HEK293 (cell line): ENCODE results near the gene SH3RF3.

Experiments used
- GLIS1 ChIP-seq: fragments of 450-650 bp; formaldehyde crosslinking; IDR thresholded peaks from 2 replicates; pipeline ENCODE4 v1.5.1; 2016; ENCODE audit warnings: missing biosample characterization, missing genetic modification characterization
- MYNN ChIP-seq: fragments of 450-650 bp; formaldehyde crosslinking; IDR thresholded peaks from 2 replicates; pipeline ENCODE4 v1.5.1; 2016; ENCODE audit warnings: missing biosample characterization, missing genetic modification characterization, borderline replicate concordance
- ZNF274 ChIP-seq, 2 experiments: fragments of 200-500 bp in 1 of 2; fragments of 450-650 bp in 1 of 2; sonication (Bioruptor generic) in 1 of 2; formaldehyde crosslinking in 1 of 2; IDR thresholded peaks; 2 replicates each; pipeline versions ENCODE4 v1.5.1 to v1.6.1; 2014 to 2016; ENCODE audit warnings: borderline replicate concordance in 1 of 2, inconsistent platforms in 1 of 2, low read length in 1 of 2, missing biosample characterization in 1 of 2, missing genetic modification characterization in 1 of 2
- ZNF510 ChIP-seq: fragments of 450-650 bp; formaldehyde crosslinking; IDR thresholded peaks from 2 replicates; pipeline ENCODE4 v1.5.1; 2018; ENCODE audit warnings: mild to moderate bottlenecking, missing genetic modification characterization, missing biosample characterization; ENCODE audit not compliant: insufficient replicate concordance
- ZNF621 ChIP-seq: fragments of 450-650 bp; formaldehyde crosslinking; IDR thresholded peaks from 2 replicates; pipeline ENCODE4 v1.5.1; 2017; ENCODE audit warnings: missing biosample characterization, missing genetic modification characterization
- ZNF830 ChIP-seq: fragments of 450-650 bp; IDR thresholded peaks from 2 replicates; pipeline ENCODE4 v1.5.0; 2018; ENCODE audit warnings: missing biosample characterization, missing genetic modification characterization, low read depth, mild to moderate bottlenecking, moderate library complexity
- TF ChIP-seq, protein P1 (sequence below): fragments of 450-650 bp; formaldehyde crosslinking; IDR thresholded peaks from 2 replicates; pipeline ENCODE4 v1.5.1; 2016; ENCODE audit warnings: missing biosample characterization, missing genetic modification characterization

DNA sequence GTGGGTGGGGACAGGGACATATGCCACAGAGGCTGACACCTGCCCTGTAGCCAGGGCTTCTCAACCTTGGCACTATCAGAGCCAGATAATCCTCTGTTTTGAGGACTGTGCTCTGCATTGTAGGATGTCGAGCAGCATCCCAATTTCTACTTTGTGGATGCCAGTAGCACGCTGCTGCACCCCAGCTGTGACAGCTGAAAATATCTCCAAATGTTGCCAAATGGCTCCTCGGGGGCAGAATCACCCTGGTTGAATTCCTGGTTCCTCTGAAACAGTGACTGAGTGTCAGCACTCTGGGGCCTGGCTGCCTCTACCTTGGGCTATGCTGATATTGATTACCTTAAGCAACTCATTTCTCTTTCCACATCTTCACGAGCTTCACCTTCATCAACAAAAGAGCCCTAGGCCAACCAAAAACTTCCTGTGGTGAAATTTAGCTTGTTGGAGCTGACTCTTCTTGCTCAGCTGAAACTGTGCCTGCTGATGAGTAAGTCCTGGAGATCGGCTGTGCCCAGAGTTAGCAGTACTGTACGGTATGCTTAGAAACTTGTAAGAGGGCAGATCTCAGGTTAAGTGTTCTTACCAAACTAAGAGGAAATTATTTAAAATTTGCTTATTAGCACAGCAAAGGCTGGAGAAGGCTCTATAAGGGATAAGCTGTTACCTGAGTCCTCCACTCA is 346.7 kb downstream of the SH3RF3 start:
- TF ChIP-seq ZNF274 (IDR thresholded peaks at IDR 0.05; ENCODE audit: low read length) (no peak), ZNF274 (tag by site-specific recombination; IDR thresholded peaks at IDR 0.05; ENCODE audit: borderline replicate concordance) (no peak), GLIS1 (tag by site-specific recombination) (no peak), ZNF621 (tag by site-specific recombination) (no peak), ZNF830 (tag by site-specific recombination) (no peak), MYNN (tag by site-specific recombination) (no peak), ZNF510 (tag by site-specific recombination) (no peak)
- TF ChIP-seq, protein P1, sequence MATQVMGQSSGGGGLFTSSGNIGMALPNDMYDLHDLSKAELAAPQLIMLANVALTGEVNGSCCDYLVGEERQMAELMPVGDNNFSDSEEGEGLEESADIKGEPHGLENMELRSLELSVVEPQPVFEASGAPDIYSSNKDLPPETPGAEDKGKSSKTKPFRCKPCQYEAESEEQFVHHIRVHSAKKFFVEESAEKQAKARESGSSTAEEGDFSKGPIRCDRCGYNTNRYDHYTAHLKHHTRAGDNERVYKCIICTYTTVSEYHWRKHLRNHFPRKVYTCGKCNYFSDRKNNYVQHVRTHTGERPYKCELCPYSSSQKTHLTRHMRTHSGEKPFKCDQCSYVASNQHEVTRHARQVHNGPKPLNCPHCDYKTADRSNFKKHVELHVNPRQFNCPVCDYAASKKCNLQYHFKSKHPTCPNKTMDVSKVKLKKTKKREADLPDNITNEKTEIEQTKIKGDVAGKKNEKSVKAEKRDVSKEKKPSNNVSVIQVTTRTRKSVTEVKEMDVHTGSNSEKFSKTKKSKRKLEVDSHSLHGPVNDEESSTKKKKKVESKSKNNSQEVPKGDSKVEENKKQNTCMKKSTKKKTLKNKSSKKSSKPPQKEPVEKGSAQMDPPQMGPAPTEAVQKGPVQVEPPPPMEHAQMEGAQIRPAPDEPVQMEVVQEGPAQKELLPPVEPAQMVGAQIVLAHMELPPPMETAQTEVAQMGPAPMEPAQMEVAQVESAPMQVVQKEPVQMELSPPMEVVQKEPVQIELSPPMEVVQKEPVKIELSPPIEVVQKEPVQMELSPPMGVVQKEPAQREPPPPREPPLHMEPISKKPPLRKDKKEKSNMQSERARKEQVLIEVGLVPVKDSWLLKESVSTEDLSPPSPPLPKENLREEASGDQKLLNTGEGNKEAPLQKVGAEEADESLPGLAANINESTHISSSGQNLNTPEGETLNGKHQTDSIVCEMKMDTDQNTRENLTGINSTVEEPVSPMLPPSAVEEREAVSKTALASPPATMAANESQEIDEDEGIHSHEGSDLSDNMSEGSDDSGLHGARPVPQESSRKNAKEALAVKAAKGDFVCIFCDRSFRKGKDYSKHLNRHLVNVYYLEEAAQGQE (tag by site-specific recombination): no peak
